Measurements from ENCODE around the gene LTB4R2. TPM values are rescaled to one million over a fixed set of nuclear protein-coding genes. Genes with fewer than 3 reads are reported as not detected.

LTB4R2 gene
- total RNA-seq, 1 donor from 2014 or later = 1.6 TPM

- no peaks in the 10 kb centered on the region for H3K9me3 ChIP-seq (ENCODE audit: control insufficient read depth in 3 of 3, low read length in 3 of 3)
- peaks cover 0 to 5% (median 5%) of the 10 kb centered on the region in 3 donors for H3K4me1 ChIP-seq (ENCODE audit: control insufficient read depth in 3 of 3, insufficient read depth in 3 of 3, low read length in 3 of 3)
- no peak overlapping the region for H3K27ac ChIP-seq (ENCODE audit: low read depth, low read length)
- H3K4me3 ChIP-seq (ENCODE audit: low read length in 3 of 3) = no peak overlapping the region
- no peaks in the 10 kb centered on the region for H3K36me3 ChIP-seq (ENCODE audit: control insufficient read depth in 3 of 3, insufficient read depth in 3 of 3, low read length in 3 of 3)
- no peak overlapping the region for H3K9ac ChIP-seq (ENCODE audit: low read depth in 1 of 3, low read length in 3 of 3)
- no peaks in the 10 kb centered on the region for H3K27me3 ChIP-seq (ENCODE audit: control insufficient read depth in 3 of 3, insufficient read depth in 3 of 3, low read length in 3 of 3)
These were observed 32.9 kb upstream of the LTB4R2 start for GRCh38 chr14:24277071-24277470.

GRCh38 chr14:24277606-24278321 lies 32.2 kb upstream of the LTB4R2 start:
- H3K9ac ChIP-seq (ENCODE audit: low read depth in 1 of 3, low read length in 3 of 3) = no peak overlapping the region
- no peak overlapping the region for H3K4me3 ChIP-seq (ENCODE audit: low read length in 3 of 3)
- no peak overlapping the region for H3K27ac ChIP-seq (ENCODE audit: low read depth, low read length)
- H3K9me3 ChIP-seq (ENCODE audit: control insufficient read depth in 3 of 3, low read length in 3 of 3) = no peaks in the 10 kb centered on the region
- peaks cover 0 to 5% (median 5%) of the 10 kb centered on the region in 3 donors for H3K4me1 ChIP-seq (ENCODE audit: control insufficient read depth in 3 of 3, insufficient read depth in 3 of 3, low read length in 3 of 3)
- H3K27me3 ChIP-seq (ENCODE audit: control insufficient read depth in 3 of 3, insufficient read depth in 3 of 3, low read length in 3 of 3) = no peaks in the 10 kb centered on the region
- no peaks in the 10 kb centered on the region for H3K36me3 ChIP-seq (ENCODE audit: control insufficient read depth in 3 of 3, insufficient read depth in 3 of 3, low read length in 3 of 3)

DNA sequence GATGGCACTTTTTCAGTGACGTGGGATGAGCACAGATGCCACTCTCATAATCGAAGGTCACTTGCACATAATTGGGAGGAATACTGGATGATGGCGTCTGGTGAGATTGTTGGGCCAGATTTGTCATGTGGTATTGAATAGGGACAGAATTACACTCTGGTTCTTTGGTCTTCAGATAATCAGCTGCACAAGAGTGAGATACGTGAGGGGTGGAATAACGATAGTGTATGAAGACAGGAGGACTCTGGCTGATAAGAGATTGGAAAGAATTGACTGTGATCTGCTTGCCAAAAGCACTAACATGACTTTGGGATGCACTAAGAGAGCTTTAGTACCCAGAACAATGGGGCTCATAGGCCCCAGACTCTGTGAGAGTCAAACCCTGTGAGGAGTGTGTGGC lies 31.5 kb upstream of the LTB4R2 start:
- Histone ChIP-seq H3K4me3 (ENCODE audit: low read length in 3 of 3) (no peak overlapping the region), H3K9ac (ENCODE audit: low read depth in 1 of 3, low read length in 3 of 3) (no peak overlapping the region), H3K27me3 (ENCODE audit: control insufficient read depth in 3 of 3, insufficient read depth in 3 of 3, low read length in 3 of 3) (no peaks in the 10 kb centered on the region), H3K9me3 (ENCODE audit: control insufficient read depth in 3 of 3, low read length in 3 of 3) (no peaks in the 10 kb centered on the region), H3K4me1 (ENCODE audit: control insufficient read depth in 3 of 3, insufficient read depth in 3 of 3, low read length in 3 of 3) (peaks cover 0 to 5% (median 5%) of the 10 kb centered on the region in 3 donors), H3K36me3 (ENCODE audit: control insufficient read depth in 3 of 3, insufficient read depth in 3 of 3, low read length in 3 of 3) (no peaks in the 10 kb centered on the region), H3K27ac (ENCODE audit: low read depth, low read length) (no peak overlapping the region)

- Histone ChIP-seq H3K4me1 (ENCODE audit: control insufficient read depth in 3 of 3, insufficient read depth in 3 of 3, low read length in 3 of 3) (peaks cover 0 to 5% (median 0%) of the 10 kb centered on the region in 3 donors), H3K9ac (ENCODE audit: low read depth in 1 of 3, low read length in 3 of 3) (no peak overlapping the region), H3K4me3 (ENCODE audit: low read length in 3 of 3) (no peak overlapping the region), H3K27ac (ENCODE audit: low read depth, low read length) (no peak overlapping the region), H3K9me3 (ENCODE audit: control insufficient read depth in 3 of 3, low read length in 3 of 3) (no peaks in the 10 kb centered on the region), H3K36me3 (ENCODE audit: control insufficient read depth in 3 of 3, insufficient read depth in 3 of 3, low read length in 3 of 3) (no peaks in the 10 kb centered on the region), H3K27me3 (ENCODE audit: control insufficient read depth in 3 of 3, insufficient read depth in 3 of 3, low read length in 3 of 3) (no peaks in the 10 kb centered on the region)
These were observed 30.4 kb upstream of the LTB4R2 start for GRCh38 chr14:24279301-24280186.

DNA sequence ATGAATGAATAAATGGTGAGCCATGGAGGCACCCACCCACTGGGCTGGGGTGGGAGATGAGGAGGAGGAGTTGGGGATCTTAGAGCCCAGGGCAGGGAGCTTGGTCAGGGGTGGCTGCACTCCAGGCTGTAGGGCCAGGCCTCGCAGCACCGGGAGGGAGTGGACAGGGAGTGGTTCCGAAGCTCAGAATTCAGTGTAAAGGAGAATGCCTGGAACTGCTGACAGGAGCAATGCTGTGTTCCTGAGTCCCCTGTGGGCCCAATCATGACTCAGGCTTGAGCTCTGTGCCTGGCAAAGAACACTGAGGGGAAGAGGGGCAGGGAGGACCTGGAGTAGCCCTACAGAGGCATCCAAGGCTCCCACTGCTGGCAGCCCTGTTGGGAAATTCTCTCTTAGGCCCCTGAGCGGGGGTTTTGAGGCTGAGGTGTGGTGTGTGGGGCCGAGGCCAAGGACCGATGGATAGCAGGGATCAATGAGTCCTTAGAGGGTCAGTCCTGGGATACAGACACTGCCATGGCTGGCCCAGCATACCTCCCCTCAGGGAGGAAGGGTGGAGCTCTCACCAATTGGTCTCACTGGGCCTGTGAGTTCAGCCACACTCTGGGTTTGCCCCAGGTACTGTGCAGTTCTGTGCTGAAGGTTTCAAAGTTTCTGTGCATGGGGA lies 29.0 kb upstream of the LTB4R2 start:
- no peaks in the 10 kb centered on the region for H3K27me3 ChIP-seq (ENCODE audit: control insufficient read depth in 3 of 3, insufficient read depth in 3 of 3, low read length in 3 of 3)
- no peak overlapping the region for H3K9ac ChIP-seq (ENCODE audit: low read depth in 1 of 3, low read length in 3 of 3)
- H3K4me1 ChIP-seq (ENCODE audit: control insufficient read depth in 3 of 3, insufficient read depth in 3 of 3, low read length in 3 of 3) = peaks cover 0 to 5% (median 0%) of the 10 kb centered on the region in 3 donors
- no peaks in the 10 kb centered on the region for H3K9me3 ChIP-seq (ENCODE audit: control insufficient read depth in 3 of 3, low read length in 3 of 3)
- H3K4me3 ChIP-seq (ENCODE audit: low read length in 3 of 3) = no peak overlapping the region
- no peak overlapping the region for H3K27ac ChIP-seq (ENCODE audit: low read depth, low read length)
- no peaks in the 10 kb centered on the region for H3K36me3 ChIP-seq (ENCODE audit: control insufficient read depth in 3 of 3, insufficient read depth in 3 of 3, low read length in 3 of 3)

- Histone ChIP-seq H3K9ac (ENCODE audit: low read depth in 1 of 3, low read length in 3 of 3) (no peak overlapping the region), H3K27me3 (ENCODE audit: control insufficient read depth in 3 of 3, insufficient read depth in 3 of 3, low read length in 3 of 3) (no peaks in the 10 kb centered on the region), H3K4me1 (ENCODE audit: control insufficient read depth in 3 of 3, insufficient read depth in 3 of 3, low read length in 3 of 3) (peaks cover 0 to 5% (median 0%) of the 10 kb centered on the region in 3 donors), H3K36me3 (ENCODE audit: control insufficient read depth in 3 of 3, insufficient read depth in 3 of 3, low read length in 3 of 3) (no peaks in the 10 kb centered on the region), H3K9me3 (ENCODE audit: control insufficient read depth in 3 of 3, low read length in 3 of 3) (no peaks in the 10 kb centered on the region), H3K4me3 (ENCODE audit: low read length in 3 of 3) (no peak overlapping the region), H3K27ac (ENCODE audit: low read depth, low read length) (no peak overlapping the region)
These were observed 28.3 kb upstream of the LTB4R2 start for GRCh38 chr14:24281636-24282035.

DNA sequence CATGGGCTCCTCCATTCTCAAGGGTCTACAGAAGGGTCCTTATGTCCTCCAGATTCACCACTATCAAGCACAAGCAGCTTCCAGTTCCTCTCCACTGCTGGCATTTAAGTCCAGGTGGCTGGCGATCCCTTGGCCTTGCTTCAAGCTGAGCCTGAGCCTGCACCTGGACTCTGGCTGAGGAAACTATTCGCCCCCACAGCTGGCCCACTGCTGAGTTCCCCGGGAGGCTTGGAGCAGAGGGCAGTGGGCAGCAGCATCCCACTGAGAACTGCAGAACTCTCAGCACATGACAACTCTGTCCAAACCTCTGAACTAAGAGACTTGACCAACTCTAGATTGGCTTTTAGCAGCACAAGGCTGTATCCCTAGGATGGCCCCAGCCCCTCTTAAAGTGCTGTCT lies 27.2 kb upstream of the LTB4R2 start:
- no peaks in the 10 kb centered on the region for H3K36me3 ChIP-seq (ENCODE audit: control insufficient read depth in 3 of 3, insufficient read depth in 3 of 3, low read length in 3 of 3)
- H3K27me3 ChIP-seq (ENCODE audit: control insufficient read depth in 3 of 3, insufficient read depth in 3 of 3, low read length in 3 of 3) = no peaks in the 10 kb centered on the region
- H3K9ac ChIP-seq (ENCODE audit: low read depth in 1 of 3, low read length in 3 of 3) = no peak overlapping the region
- peaks cover 0 to 5% (median 0%) of the 10 kb centered on the region in 3 donors for H3K4me1 ChIP-seq (ENCODE audit: control insufficient read depth in 3 of 3, insufficient read depth in 3 of 3, low read length in 3 of 3)
- H3K27ac ChIP-seq (ENCODE audit: low read depth, low read length) = no peak overlapping the region
- H3K9me3 ChIP-seq (ENCODE audit: control insufficient read depth in 3 of 3, low read length in 3 of 3) = no peaks in the 10 kb centered on the region
- no peak overlapping the region for H3K4me3 ChIP-seq (ENCODE audit: low read length in 3 of 3)

GRCh38 chr14:24283796-24284460 lies 26.0 kb upstream of the LTB4R2 start:
- H3K9ac ChIP-seq (ENCODE audit: low read depth in 1 of 3, low read length in 3 of 3) = peak overlapping the region in 1 of 3 donors; percentile 19
- no peak overlapping the region for H3K4me3 ChIP-seq (ENCODE audit: low read length in 3 of 3)
- no peaks in the 10 kb centered on the region for H3K36me3 ChIP-seq (ENCODE audit: control insufficient read depth in 3 of 3, insufficient read depth in 3 of 3, low read length in 3 of 3)
- no peaks in the 10 kb centered on the region for H3K27me3 ChIP-seq (ENCODE audit: control insufficient read depth in 3 of 3, insufficient read depth in 3 of 3, low read length in 3 of 3)
- H3K4me1 ChIP-seq (ENCODE audit: control insufficient read depth in 3 of 3, insufficient read depth in 3 of 3, low read length in 3 of 3) = peaks cover 0 to 5% (median 0%) of the 10 kb centered on the region in 3 donors
- H3K9me3 ChIP-seq (ENCODE audit: control insufficient read depth in 3 of 3, low read length in 3 of 3) = no peaks in the 10 kb centered on the region
- H3K27ac ChIP-seq (ENCODE audit: low read depth, low read length) = no peak overlapping the region

DNA sequence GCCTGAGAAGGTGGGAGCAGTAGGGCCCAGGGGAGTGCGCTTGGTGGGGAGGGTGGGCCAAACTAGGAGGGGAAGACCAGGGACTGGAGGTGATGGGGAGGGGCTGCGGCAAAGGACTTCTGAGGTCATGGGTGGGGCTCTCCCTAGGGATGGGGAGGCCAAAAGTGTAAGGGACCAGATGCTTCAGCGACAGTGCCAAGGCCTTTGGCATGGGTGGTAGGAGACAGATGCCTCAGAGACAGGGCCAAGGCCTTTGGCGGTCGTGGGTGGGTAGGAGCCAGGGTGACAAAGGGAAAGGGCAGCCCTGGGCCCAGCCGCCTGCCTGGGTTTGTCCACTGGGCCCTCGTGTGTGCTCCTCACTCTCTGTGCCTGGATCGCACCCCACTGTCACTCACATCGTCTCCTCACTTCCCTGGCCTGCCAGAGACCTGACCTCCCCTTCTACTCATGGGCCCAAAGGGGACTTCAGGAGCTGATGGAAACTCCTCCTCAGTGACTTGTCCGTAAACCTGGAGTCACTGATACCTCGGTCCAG lies 25.4 kb upstream of the LTB4R2 start:
- Histone ChIP-seq H3K4me1 (ENCODE audit: control insufficient read depth in 3 of 3, insufficient read depth in 3 of 3, low read length in 3 of 3) (peaks cover 0 to 5% (median 0%) of the 10 kb centered on the region in 3 donors), H3K27me3 (ENCODE audit: control insufficient read depth in 3 of 3, insufficient read depth in 3 of 3, low read length in 3 of 3) (no peaks in the 10 kb centered on the region), H3K4me3 (ENCODE audit: low read length in 3 of 3) (no peak overlapping the region), H3K9me3 (ENCODE audit: control insufficient read depth in 3 of 3, low read length in 3 of 3) (no peaks in the 10 kb centered on the region), H3K27ac (ENCODE audit: low read depth, low read length) (no peak overlapping the region), H3K9ac (ENCODE audit: low read depth in 1 of 3, low read length in 3 of 3) (peak overlapping the region in 1 of 3 donors; percentile 16), H3K36me3 (ENCODE audit: control insufficient read depth in 3 of 3, insufficient read depth in 3 of 3, low read length in 3 of 3) (peaks cover 3 to 4% (median 4%) of the 10 kb centered on the region in 3 donors)

Measured in skeletal muscle tissue (tissue), 4 donors.